GM19239 (cell line): ENCODE results near the gene RALY.
"Not testable (repeated sequence)": the region's sequence is repeated elsewhere in the genome, so short reads cannot be mapped to it uniquely, and the experiment has no call there.

Experiments used
- DNase-seq: peaks from one replicate; pipeline ENCODE4 v3.0.0; 2011; ENCODE audit warnings: low spot score; ENCODE audit not compliant: insufficient read length
- FAIRE-seq: peaks from 2 replicates; lab custom pipeline; 2011; peaks lifted over from hg19 to GRCh38; lab: Jason Lieb, UNC

Gene RALY

GRCh38 chr20:34014878-34015277 is 21.2 kb downstream of the RALY start:
- DNase-seq: no peak
- FAIRE-seq: no peak

GRCh38 chr20:34015401-34016335 is 22.0 kb downstream of the RALY start:
- no peak for FAIRE-seq

GRCh38 chr20:34016736-34017135 is 23.0 kb downstream of the RALY start:
- FAIRE-seq (no peak), DNase-seq (no peak)

More at GRCh38 chr20:34015401-34016335, 22.0 kb downstream of the RALY start:
- DNase-seq: no peak

GRCh38 chr20:34017610-34018009 is 23.9 kb downstream of the RALY start:
- no peak for DNase-seq
- FAIRE-seq: no peak

- FAIRE-seq (no peak), DNase-seq (no peak)
These were observed 24.5 kb downstream of the RALY start for GRCh38 chr20:34018166-34018565.

GRCh38 chr20:34022151-34022838 is 28.6 kb downstream of the RALY start:
- DNase-seq: peak; percentile 38
- FAIRE-seq: peak; percentile 92

GRCh38 chr20:34022839-34023234 is 29.1 kb downstream of the RALY start:
- DNase-seq (no peak), FAIRE-seq (no peak)

- DNase-seq (no peak), FAIRE-seq (no peak)
These were observed 30.4 kb downstream of the RALY start for GRCh38 chr20:34023937-34024722.

- FAIRE-seq (no peak), DNase-seq (no peak)
These were observed 31.1 kb downstream of the RALY start for GRCh38 chr20:34024723-34025351.

- not testable (repeated sequence) for DNase-seq, FAIRE-seq
These were observed 34.3 kb downstream of the RALY start for GRCh38 chr20:34028013-34028412.

GRCh38 chr20:34029415-34029814 is 35.7 kb downstream of the RALY start:
- no peak for FAIRE-seq
- DNase-seq: no peak

- DNase-seq: no peak
- no peak for FAIRE-seq
These were observed 36.7 kb downstream of the RALY start for GRCh38 chr20:34030456-34030855.

- FAIRE-seq (no peak), DNase-seq (no peak)
These were observed 40.2 kb downstream of the RALY start for GRCh38 chr20:34033903-34034302.

- no peak for FAIRE-seq
- no peak for DNase-seq
These were observed 43.4 kb downstream of the RALY start for GRCh38 chr20:34037121-34037520.

- no peak for DNase-seq
- no peak for FAIRE-seq
These were observed 44.1 kb downstream of the RALY start for GRCh38 chr20:34037767-34038166.

GRCh38 chr20:34040300-34040995 is 46.7 kb downstream of the RALY start:
- DNase-seq (no peak), FAIRE-seq (no peak)

- DNase-seq (no peak), FAIRE-seq (no peak)
These were observed 47.5 kb downstream of the RALY start for GRCh38 chr20:34041226-34041625.

- FAIRE-seq (no peak), DNase-seq (no peak)
These were observed 48.6 kb downstream of the RALY start for GRCh38 chr20:34042262-34042661.

GRCh38 chr20:34043025-34043424 is 49.3 kb downstream of the RALY start:
- no peak for FAIRE-seq
- no peak for DNase-seq

- FAIRE-seq (no peak), DNase-seq (no peak)
These were observed 51.6 kb downstream of the RALY start for GRCh38 chr20:34045294-34045693.
